ENCODE measurements around the gene MAK.
A peak's percentile ranks its signal among the peaks of the same experiment; 100 is the strongest.
"Not testable (repeated sequence)": the region's sequence is repeated elsewhere in the genome, so short reads cannot be mapped to it uniquely, and the experiment has no call there.

MAK gene

GRCh38 chr6:10824819-10825218 lies 13.5 kb downstream of the MAK start:
- Histone ChIP-seq H3K4me2 (no peak overlapping the region), H3K79me2 (ENCODE audit: insufficient read depth, low read depth) (no peaks in the 10 kb centered on the region), H3K36me3 (ENCODE audit: insufficient read depth) (no peaks in the 10 kb centered on the region), H3K27ac (no peak overlapping the region), H3K27me3 (ENCODE audit: insufficient read depth, low read depth) (no peaks in the 10 kb centered on the region), H3K4me1 (ENCODE audit: low read depth, poor library complexity, severe bottlenecking) (no peaks in the 10 kb centered on the region), H4K20me1 (ENCODE audit: insufficient read depth) (no peaks in the 10 kb centered on the region), H3K4me3 (IDR thresholded peaks at IDR 0.05; ENCODE audit: insufficient read depth, low read depth, low read length) (no peak overlapping the region), H2AFZ (ENCODE audit: low read depth) (no peak overlapping the region), H3K9ac (no peak overlapping the region)
- no peak for TF ChIP-seq CTCF (conservative IDR thresholded peaks at IDR 0.05; ENCODE audit: low read depth, low read length)

- no peak overlapping the region for H3K9ac ChIP-seq
- no peaks in the 10 kb centered on the region for H3K27me3 ChIP-seq (ENCODE audit: insufficient read depth, low read depth)
- H3K4me2 ChIP-seq: no peak overlapping the region
- no peak overlapping the region for H3K27ac ChIP-seq
- no peaks in the 10 kb centered on the region for H4K20me1 ChIP-seq (ENCODE audit: insufficient read depth)
- TF ChIP-seq CTCF (conservative IDR thresholded peaks at IDR 0.05; ENCODE audit: low read depth, low read length): no peak
- no peaks in the 10 kb centered on the region for H3K36me3 ChIP-seq (ENCODE audit: insufficient read depth)
- no peak overlapping the region for H2AFZ ChIP-seq (ENCODE audit: low read depth)
- no peak overlapping the region for H3K4me3 ChIP-seq (IDR thresholded peaks at IDR 0.05; ENCODE audit: insufficient read depth, low read depth, low read length)
- no peaks in the 10 kb centered on the region for H3K4me1 ChIP-seq (ENCODE audit: low read depth, poor library complexity, severe bottlenecking)
- no peaks in the 10 kb centered on the region for H3K79me2 ChIP-seq (ENCODE audit: insufficient read depth, low read depth)
These were observed 14.0 kb downstream of the MAK start for GRCh38 chr6:10824297-10824696.

GRCh38 chr6:10814176-10814575 lies 24.2 kb downstream of the MAK start:
- not testable (repeated sequence) for H3K27ac ChIP-seq; H2AFZ ChIP-seq (ENCODE audit: low read depth); H3K4me1 ChIP-seq (ENCODE audit: low read depth, poor library complexity, severe bottlenecking); H3K9ac ChIP-seq; H4K20me1 ChIP-seq (ENCODE audit: insufficient read depth); H3K27me3 ChIP-seq (ENCODE audit: insufficient read depth, low read depth); H3K36me3 ChIP-seq (ENCODE audit: insufficient read depth); H3K4me3 ChIP-seq (IDR thresholded peaks at IDR 0.05; ENCODE audit: insufficient read depth, low read depth, low read length); H3K79me2 ChIP-seq (ENCODE audit: insufficient read depth, low read depth); H3K4me2 ChIP-seq

- Histone ChIP-seq H3K79me2 (ENCODE audit: insufficient read depth, low read depth) (no peaks in the 10 kb centered on the region), H3K27ac (no peak overlapping the region), H3K36me3 (ENCODE audit: insufficient read depth) (no peaks in the 10 kb centered on the region), H4K20me1 (ENCODE audit: insufficient read depth) (no peaks in the 10 kb centered on the region), H3K4me2 (peak overlapping the region; percentile 22; the same call in 1 of the 2 replicates), H3K4me1 (ENCODE audit: low read depth, poor library complexity, severe bottlenecking) (peaks cover 12% of the 10 kb centered on the region), H3K9ac (no peak overlapping the region), H3K4me3 (IDR thresholded peaks at IDR 0.05; ENCODE audit: insufficient read depth, low read depth, low read length) (no peak overlapping the region), H3K27me3 (ENCODE audit: insufficient read depth, low read depth) (no peaks in the 10 kb centered on the region), H2AFZ (ENCODE audit: low read depth) (no peak overlapping the region)
- no peak for TF ChIP-seq CTCF (conservative IDR thresholded peaks at IDR 0.05; ENCODE audit: low read depth, low read length)
These were observed 29.2 kb downstream of the MAK start for GRCh38 chr6:10809098-10809497.

GRCh38 chr6:10808376-10808775 lies 30.0 kb downstream of the MAK start:
- Histone ChIP-seq H3K27ac (no peak overlapping the region), H3K4me2 (peak overlapping the region; percentile 22; the same call in 1 of the 2 replicates), H2AFZ (ENCODE audit: low read depth) (no peak overlapping the region), H3K79me2 (ENCODE audit: insufficient read depth, low read depth) (no peaks in the 10 kb centered on the region), H3K9ac (no peak overlapping the region), H3K4me1 (ENCODE audit: low read depth, poor library complexity, severe bottlenecking) (peaks cover 12% of the 10 kb centered on the region), H3K36me3 (ENCODE audit: insufficient read depth) (no peaks in the 10 kb centered on the region), H4K20me1 (ENCODE audit: insufficient read depth) (no peaks in the 10 kb centered on the region), H3K4me3 (IDR thresholded peaks at IDR 0.05; ENCODE audit: insufficient read depth, low read depth, low read length) (no peak overlapping the region), H3K27me3 (ENCODE audit: insufficient read depth, low read depth) (no peaks in the 10 kb centered on the region)
- no peak for TF ChIP-seq CTCF (conservative IDR thresholded peaks at IDR 0.05; ENCODE audit: low read depth, low read length)
